Spinal cord (tissue), 10 donors: ENCODE measurements around the gene GALNT13. TPM values are rescaled to one million over a fixed set of nuclear protein-coding genes. Genes with fewer than 3 reads are reported as not detected.

Experiments
- DNase-seq, 6 donors: peaks; one replicate each; pipeline versions ENCODE4 v3.0.0 to v3.0.0-alpha.2; 2013 to 2015; ENCODE audit warnings: low spot score in 6 of 6, low read depth in 4 of 6
- H3K27ac ChIP-seq: one replicate; pipeline ENCODE4 v1.5.1; 2013; ENCODE audit warnings: low read depth, low read length, control low read depth
- H3K27me3 ChIP-seq: one replicate; pipeline ENCODE4 v1.6.1; 2013; ENCODE audit warnings: low read length; ENCODE audit not compliant: control insufficient read depth, insufficient read depth
- H3K36me3 ChIP-seq: one replicate; pipeline ENCODE4 v1.6.1; 2013; ENCODE audit warnings: low read length; ENCODE audit not compliant: control insufficient read depth, insufficient read depth
- H3K4me1 ChIP-seq: one replicate; pipeline ENCODE4 v1.6.1; 2013; ENCODE audit warnings: low read length; ENCODE audit not compliant: control insufficient read depth, insufficient read depth
- H3K4me3 ChIP-seq: one replicate; pipeline ENCODE4 v1.5.1; 2013; ENCODE audit warnings: low read depth, low read length, control low read depth
- H3K9me3 ChIP-seq: one replicate; pipeline ENCODE4 v1.6.1; 2013; ENCODE audit warnings: low read length; ENCODE audit not compliant: control insufficient read depth, insufficient read depth
- WGBS: methylation state at CpG from one replicate; pipeline ENCODE4 v1.1.5; 2013; ENCODE audit warnings: missing lambda C conversion rate; ENCODE audit not compliant: insufficient coverage; 5-methylcytosine and 5-hydroxymethylcytosine counted together
- polyA plus RNA-seq, 2 donors: library from polyadenylated mRNA; unstranded; fragments of 120-200 nt; gene quantifications; one replicate each; pipeline ENCODE4 v1.2.1, GENCODE V29; 2013; ENCODE audit not compliant: insufficient read length in 2 of 2
- total RNA-seq, 2 donors: library from RNA; depleted of rRNA in 1 of 2; stranded (reverse); fragments of 120-200 nt in 1 of 2; fragments of >200 nt in 1 of 2; gene quantifications; one replicate each; pipeline versions ENCODE4 v1.2.3 to v1.2.4, GENCODE V29; 2013 to 2014
- donor health status: healthy.

Gene GALNT13
- total and polyA plus RNA-seq, 4 donors = 21.6 to 55.6 (median 33.7) TPM

- Histone ChIP-seq H3K4me3 (no peak overlapping the region), H3K27ac (no peak overlapping the region), H3K9me3 (no peaks in the 10 kb centered on the region), H3K4me1 (no peaks in the 10 kb centered on the region), H3K27me3 (no peaks in the 10 kb centered on the region), H3K36me3 (no peaks in the 10 kb centered on the region)
- DNase-seq = no peak
- WGBS = no CpG with 5 or more reads among the region's 3 CpGs
These were observed 357.0 kb downstream of the GALNT13 start for GRCh38 chr2:154228566-154229280.

GRCh38 chr2:154229966-154230365, 358.2 kb downstream of the GALNT13 start:
- no peaks in the 10 kb centered on the region for H3K4me1 ChIP-seq

GRCh38 chr2:154231021-154231420, 359.3 kb downstream of the GALNT13 start:
- Histone ChIP-seq H3K27ac (no peak overlapping the region), H3K27me3 (no peaks in the 10 kb centered on the region), H3K36me3 (no peaks in the 10 kb centered on the region), H3K4me3 (no peak overlapping the region), H3K4me1 (no peaks in the 10 kb centered on the region), H3K9me3 (no peaks in the 10 kb centered on the region)
- no CpG with 5 or more reads among the region's 1 CpG for WGBS
- DNase-seq = no peak

More at GRCh38 chr2:154229966-154230365, 358.2 kb downstream of the GALNT13 start:
- no peaks in the 10 kb centered on the region for H3K9me3 ChIP-seq
- no peaks in the 10 kb centered on the region for H3K36me3 ChIP-seq
- no peak overlapping the region for H3K27ac ChIP-seq
- H3K27me3 ChIP-seq = no peaks in the 10 kb centered on the region
- no peak for DNase-seq
- H3K4me3 ChIP-seq = no peak overlapping the region

DNA sequence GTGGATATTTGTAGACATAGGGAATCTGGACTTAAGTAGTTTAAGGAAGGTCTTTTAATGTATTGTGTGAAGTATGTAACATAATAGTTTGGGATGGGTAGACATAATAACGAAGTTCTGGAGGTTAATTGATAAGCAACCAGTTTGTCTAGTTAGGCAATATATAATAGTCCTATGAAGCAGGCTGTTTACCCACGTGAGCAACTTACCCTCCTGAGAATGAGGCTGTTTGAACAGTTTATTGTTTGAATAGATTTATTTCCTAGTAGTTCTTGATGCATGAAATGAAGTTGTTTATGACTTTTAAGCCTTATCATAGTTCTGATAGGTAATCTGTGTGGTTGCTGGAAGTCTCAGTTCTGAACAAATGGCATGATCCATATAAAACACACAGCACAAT, 361.5 kb downstream of the GALNT13 start:
- H3K4me1 ChIP-seq = no peaks in the 10 kb centered on the region
- H3K27me3 ChIP-seq = no peaks in the 10 kb centered on the region
- DNase-seq = no peak
- H3K4me3 ChIP-seq = no peak overlapping the region
- no peak overlapping the region for H3K27ac ChIP-seq
- H3K9me3 ChIP-seq = no peaks in the 10 kb centered on the region
- no peaks in the 10 kb centered on the region for H3K36me3 ChIP-seq
- 83% methylated on average over 1 of the region's 2 CpGs for WGBS

DNA sequence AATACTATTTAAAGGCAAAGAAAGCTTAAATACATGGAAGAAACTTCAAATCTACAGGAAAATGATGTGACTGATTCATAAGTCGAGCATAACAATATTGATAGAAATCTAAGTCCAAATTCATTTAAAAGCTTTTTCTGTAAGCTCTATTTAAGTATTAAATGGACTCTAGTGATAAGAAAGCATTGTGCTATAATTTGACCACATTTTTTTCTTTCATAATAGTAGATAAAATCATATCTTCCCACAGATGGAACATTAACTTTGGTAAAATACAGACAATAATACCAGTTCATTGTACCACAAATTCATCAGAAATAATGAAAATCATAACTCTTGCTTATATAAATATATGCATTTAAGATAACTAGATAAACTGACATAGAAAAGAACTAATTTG, 366.5 kb downstream of the GALNT13 start:
- Histone ChIP-seq H3K4me1 (no peaks in the 10 kb centered on the region), H3K27me3 (no peaks in the 10 kb centered on the region), H3K4me3 (no peak overlapping the region), H3K9me3 (no peaks in the 10 kb centered on the region), H3K27ac (no peak overlapping the region), H3K36me3 (no peaks in the 10 kb centered on the region)
- DNase-seq = no peak
- no CpG with 5 or more reads among the region's 1 CpG for WGBS

DNA sequence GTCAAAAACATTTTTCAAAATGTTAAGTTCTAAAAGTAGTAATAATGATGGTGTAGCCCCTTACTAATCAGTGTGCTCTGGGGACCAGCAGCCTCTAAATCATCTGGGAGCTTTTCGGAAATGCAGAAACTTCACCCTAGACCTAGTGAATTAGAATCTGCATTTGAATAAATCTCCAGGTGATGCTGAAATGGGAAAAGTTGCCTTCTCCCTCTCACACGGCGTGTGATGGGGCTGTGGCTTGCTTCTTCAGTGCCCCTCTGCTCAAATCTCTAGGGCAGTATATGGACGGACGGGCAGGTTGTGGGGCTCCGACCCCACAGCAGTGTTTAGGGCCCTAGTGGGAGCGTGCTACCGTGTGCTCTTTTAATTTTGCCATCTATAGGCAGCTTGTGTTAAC, 368.6 kb downstream of the GALNT13 start:
- WGBS = 97% methylated on average over 6 of the region's 8 CpGs
- no peak overlapping the region for H3K27ac ChIP-seq
- H3K9me3 ChIP-seq = no peaks in the 10 kb centered on the region
- no peaks in the 10 kb centered on the region for H3K4me1 ChIP-seq
- no peak overlapping the region for H3K4me3 ChIP-seq
- DNase-seq = no peak
- H3K27me3 ChIP-seq = no peaks in the 10 kb centered on the region
- H3K36me3 ChIP-seq = no peaks in the 10 kb centered on the region

DNA sequence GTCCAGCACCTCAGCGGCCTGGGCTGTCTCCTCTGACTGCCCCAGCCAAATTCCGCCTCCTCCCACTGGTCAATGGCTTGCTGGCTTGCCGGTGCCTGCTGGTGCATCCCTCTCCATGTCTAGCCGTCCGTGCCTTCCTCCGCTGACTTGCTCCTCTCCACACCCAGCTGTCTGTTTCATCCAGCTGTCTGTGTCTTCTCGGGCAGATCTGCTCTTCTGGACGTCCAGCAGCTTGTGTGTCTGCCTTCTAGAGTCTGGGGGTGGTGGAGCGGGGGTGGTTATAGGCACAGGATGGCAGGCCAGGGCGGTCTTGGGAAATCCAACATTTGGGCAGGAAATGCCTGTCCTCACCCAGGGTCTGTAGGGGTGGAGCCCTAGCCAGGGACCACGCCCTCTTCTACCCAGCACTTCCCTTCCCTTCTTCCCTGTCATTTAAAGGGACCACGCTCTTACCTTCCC, 369.2 kb downstream of the GALNT13 start:
- no peaks in the 10 kb centered on the region for H3K36me3 ChIP-seq
- H3K27me3 ChIP-seq = no peaks in the 10 kb centered on the region
- no peak for DNase-seq
- 88% methylated on average over 9 of the region's 12 CpGs for WGBS
- H3K4me3 ChIP-seq = no peak overlapping the region
- H3K9me3 ChIP-seq = no peaks in the 10 kb centered on the region
- no peaks in the 10 kb centered on the region for H3K4me1 ChIP-seq
- no peak overlapping the region for H3K27ac ChIP-seq

DNA sequence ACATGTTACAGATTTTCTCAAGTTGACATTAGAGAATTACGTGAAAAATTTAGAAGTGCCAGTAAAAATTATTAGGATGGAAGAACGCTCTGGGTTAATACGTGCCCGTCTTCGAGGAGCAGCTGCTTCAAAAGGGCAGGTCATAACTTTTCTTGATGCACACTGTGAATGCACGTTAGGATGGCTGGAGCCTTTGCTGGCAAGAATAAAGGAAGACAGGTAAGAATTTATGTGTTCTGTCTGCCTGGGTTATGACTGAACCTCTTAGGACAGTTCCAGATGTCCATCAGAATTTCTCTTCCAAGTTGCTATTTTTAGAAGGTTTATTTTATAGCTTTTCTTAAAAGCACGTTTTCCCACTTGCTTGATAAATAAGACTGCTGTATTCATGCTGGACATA, 371.0 kb downstream of the GALNT13 start:
- no peaks in the 10 kb centered on the region for H3K36me3 ChIP-seq
- H3K27ac ChIP-seq = no peak overlapping the region
- H3K4me1 ChIP-seq = no peaks in the 10 kb centered on the region
- peak in 1 of 6 donors; percentile 18 for DNase-seq
- H3K27me3 ChIP-seq = no peaks in the 10 kb centered on the region
- H3K9me3 ChIP-seq = no peaks in the 10 kb centered on the region
- WGBS = 62% methylated on average over 5 of the region's 7 CpGs
- no peak overlapping the region for H3K4me3 ChIP-seq

GRCh38 chr2:154243685-154244084, 372.0 kb downstream of the GALNT13 start:
- WGBS = no CpG with 5 or more reads among the region's 1 CpG
- no peaks in the 10 kb centered on the region for H3K4me1 ChIP-seq
- no peak overlapping the region for H3K27ac ChIP-seq
- H3K36me3 ChIP-seq = no peaks in the 10 kb centered on the region
- H3K27me3 ChIP-seq = no peaks in the 10 kb centered on the region
- H3K4me3 ChIP-seq = no peak overlapping the region
- no peaks in the 10 kb centered on the region for H3K9me3 ChIP-seq
- peak in 1 of 6 donors; percentile 23 for DNase-seq

GRCh38 chr2:154244932-154245331, 373.2 kb downstream of the GALNT13 start:
- no peak overlapping the region for H3K4me3 ChIP-seq
- H3K36me3 ChIP-seq = no peaks in the 10 kb centered on the region
- WGBS = no CpG with 5 or more reads among the region's 3 CpGs
- DNase-seq = no peak
- H3K9me3 ChIP-seq = no peaks in the 10 kb centered on the region
- no peaks in the 10 kb centered on the region for H3K4me1 ChIP-seq
- no peaks in the 10 kb centered on the region for H3K27me3 ChIP-seq
- H3K27ac ChIP-seq = no peak overlapping the region
